ENCODE data around the gene TMLHE.

- TF ChIP-seq POLR2A (IDR thresholded peaks at IDR 0.05) (no peak), POLR2AphosphoS5 (IDR thresholded peaks at IDR 0.05; ENCODE audit: insufficient read depth in 1 of 2, low read depth in 1 of 2) (no peak), CTCF (IDR thresholded peaks at IDR 0.05) (no peak)
These were observed 49.7 kb downstream of the TMLHE start for GRCh38 chrX:155563099-155563498.

Data from vagina (tissue), 2 donors.